Astrocyte (in vitro differentiated cells and primary cell): ENCODE measurements around the gene PODNL1. TPM values are rescaled to one million over a fixed set of nuclear protein-coding genes. Genes with fewer than 3 reads are reported as not detected.
A peak's percentile ranks its signal among the peaks of the same experiment; 100 is the strongest.

ENCODE experiments used
- DNase-seq: peaks from one replicate; pipeline ENCODE4 v3.0.0-alpha.2; 2010; ENCODE audit warnings: low read depth
- FAIRE-seq: peaks from 2 replicates; lab custom pipeline; 2011; peaks lifted over from hg19 to GRCh38; lab: Jason Lieb, UNC
- H2AFZ ChIP-seq: 2 replicates; pipeline ENCODE4 v1.6.0; 2012; ENCODE audit warnings: low read depth, low read length, inconsistent platforms
- H3K27ac ChIP-seq: 2 replicates; pipeline ENCODE4 v1.5.1; 2011; ENCODE audit warnings: low read depth, low read length, inconsistent platforms
- H3K27me3 ChIP-seq: 2 replicates; pipeline ENCODE4 v1.6.0; 2011; ENCODE audit warnings: low read length, inconsistent platforms; ENCODE audit not compliant: insufficient read depth
- H3K36me3 ChIP-seq: 2 replicates; pipeline ENCODE4 v1.5.1; 2011; ENCODE audit warnings: low read length, inconsistent platforms; ENCODE audit not compliant: insufficient read depth
- H3K4me1 ChIP-seq: 2 replicates; pipeline ENCODE4 v1.5.1; 2011; ENCODE audit warnings: low read length, inconsistent platforms; ENCODE audit not compliant: insufficient read depth
- H3K4me2 ChIP-seq: 2 replicates; pipeline ENCODE4 v1.6.0; 2012; ENCODE audit warnings: low read length, inconsistent platforms
- H3K4me3 ChIP-seq: 2 replicates; pipeline ENCODE4 v1.5.1; 2011; ENCODE audit warnings: low read depth, mild to moderate bottlenecking, low read length, inconsistent platforms; ENCODE audit not compliant: insufficient read depth
- H3K79me2 ChIP-seq: 2 replicates; pipeline ENCODE4 v1.6.0; 2012; ENCODE audit warnings: mild to moderate bottlenecking, low read length, inconsistent platforms; ENCODE audit not compliant: insufficient read depth
- H3K9ac ChIP-seq: 2 replicates; pipeline ENCODE4 v1.6.0; 2012; ENCODE audit warnings: mild to moderate bottlenecking, low read length, inconsistent platforms
- H3K9me3 ChIP-seq: 2 replicates; pipeline ENCODE4 v1.5.1; 2012; ENCODE audit warnings: low read depth, mild to moderate bottlenecking, low read length, inconsistent platforms; ENCODE audit not compliant: insufficient read depth
- H4K20me1 ChIP-seq: 2 replicates; pipeline ENCODE4 v1.6.0; 2012; ENCODE audit warnings: low read length, inconsistent platforms; ENCODE audit not compliant: insufficient read depth
- H3K27ac Mint-ChIP-seq: one replicate; pipeline ENCODE4 v1.8.0; 2021; ENCODE audit warnings: mild to moderate bottlenecking, mixed read lengths; ENCODE audit not compliant: unreplicated experiment
- H3K27me3 Mint-ChIP-seq: one replicate; pipeline ENCODE4 v1.8.0; 2021; ENCODE audit warnings: low read depth, mixed read lengths; ENCODE audit not compliant: unreplicated experiment
- H3K36me3 Mint-ChIP-seq: one replicate; pipeline ENCODE4 v1.8.0; 2021; ENCODE audit warnings: low read depth, mixed read lengths; ENCODE audit not compliant: unreplicated experiment
- H3K4me1 Mint-ChIP-seq: one replicate; pipeline ENCODE4 v1.8.0; 2021; ENCODE audit warnings: low read depth, mixed read lengths; ENCODE audit not compliant: unreplicated experiment
- H3K4me3 Mint-ChIP-seq: one replicate; pipeline ENCODE4 v1.8.0; 2021; ENCODE audit warnings: mild to moderate bottlenecking, moderate library complexity, mixed read lengths; ENCODE audit not compliant: unreplicated experiment
- H3K9me3 Mint-ChIP-seq: one replicate; pipeline ENCODE4 v1.8.0; 2021; ENCODE audit warnings: mild to moderate bottlenecking, mixed read lengths; ENCODE audit not compliant: unreplicated experiment
- EZH2 ChIP-seq: IDR thresholded peaks from 2 replicates; pipeline ENCODE4 v1.6.1; 2012; ENCODE audit warnings: mild to moderate bottlenecking, low read length, inconsistent platforms; ENCODE audit not compliant: insufficient read depth
- total RNA-seq: library from RNA; stranded (reverse); gene quantifications from 2 replicates; pipeline ENCODE4 v1.2.1, GENCODE V29; 2021
- TF ChIP-seq, protein P1 (sequence below): IDR thresholded peaks from 2 replicates; pipeline ENCODE4 v1.5.1; 2011; ENCODE audit warnings: low read depth, mild to moderate bottlenecking, inconsistent platforms, low read length, moderate library complexity; ENCODE audit not compliant: insufficient read depth

PODNL1 gene
- total RNA-seq, 1 donor from 2014 or later: 3.3 TPM

- Mint-ChIP-seq H3K27me3 (peaks cover 5% of the 10 kb centered on the region), H3K27ac (peak overlapping the region; percentile 53), H3K4me3 (peak overlapping the region; percentile 21), H3K4me1 (peaks cover 16% of the 10 kb centered on the region), H3K36me3 (no peaks in the 10 kb centered on the region), H3K9me3 (no peaks in the 10 kb centered on the region)
- no peak overlapping the region for H2AFZ ChIP-seq
- DNase-seq (no peak), FAIRE-seq (no peak)
- H3K27ac ChIP-seq: no peak overlapping the region
- no peaks in the 10 kb centered on the region for H4K20me1 ChIP-seq
- H3K27me3 ChIP-seq: peaks cover 2% of the 10 kb centered on the region
- H3K9me3 ChIP-seq: no peaks in the 10 kb centered on the region
- peaks cover 24% of the 10 kb centered on the region for H3K4me1 ChIP-seq
- H3K4me3 ChIP-seq: no peak overlapping the region
- H3K79me2 ChIP-seq: no peaks in the 10 kb centered on the region
- TF ChIP-seq EZH2: no peak
- TF ChIP-seq, protein P1, sequence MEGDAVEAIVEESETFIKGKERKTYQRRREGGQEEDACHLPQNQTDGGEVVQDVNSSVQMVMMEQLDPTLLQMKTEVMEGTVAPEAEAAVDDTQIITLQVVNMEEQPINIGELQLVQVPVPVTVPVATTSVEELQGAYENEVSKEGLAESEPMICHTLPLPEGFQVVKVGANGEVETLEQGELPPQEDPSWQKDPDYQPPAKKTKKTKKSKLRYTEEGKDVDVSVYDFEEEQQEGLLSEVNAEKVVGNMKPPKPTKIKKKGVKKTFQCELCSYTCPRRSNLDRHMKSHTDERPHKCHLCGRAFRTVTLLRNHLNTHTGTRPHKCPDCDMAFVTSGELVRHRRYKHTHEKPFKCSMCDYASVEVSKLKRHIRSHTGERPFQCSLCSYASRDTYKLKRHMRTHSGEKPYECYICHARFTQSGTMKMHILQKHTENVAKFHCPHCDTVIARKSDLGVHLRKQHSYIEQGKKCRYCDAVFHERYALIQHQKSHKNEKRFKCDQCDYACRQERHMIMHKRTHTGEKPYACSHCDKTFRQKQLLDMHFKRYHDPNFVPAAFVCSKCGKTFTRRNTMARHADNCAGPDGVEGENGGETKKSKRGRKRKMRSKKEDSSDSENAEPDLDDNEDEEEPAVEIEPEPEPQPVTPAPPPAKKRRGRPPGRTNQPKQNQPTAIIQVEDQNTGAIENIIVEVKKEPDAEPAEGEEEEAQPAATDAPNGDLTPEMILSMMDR: peak; percentile 11
- H3K9ac ChIP-seq: no peak overlapping the region
- no peak overlapping the region for H3K4me2 ChIP-seq
- H3K36me3 ChIP-seq: no peaks in the 10 kb centered on the region
Measured at GRCh38 chr19:13883516-13884064, 54.6 kb downstream of the PODNL1 start.

DNA sequence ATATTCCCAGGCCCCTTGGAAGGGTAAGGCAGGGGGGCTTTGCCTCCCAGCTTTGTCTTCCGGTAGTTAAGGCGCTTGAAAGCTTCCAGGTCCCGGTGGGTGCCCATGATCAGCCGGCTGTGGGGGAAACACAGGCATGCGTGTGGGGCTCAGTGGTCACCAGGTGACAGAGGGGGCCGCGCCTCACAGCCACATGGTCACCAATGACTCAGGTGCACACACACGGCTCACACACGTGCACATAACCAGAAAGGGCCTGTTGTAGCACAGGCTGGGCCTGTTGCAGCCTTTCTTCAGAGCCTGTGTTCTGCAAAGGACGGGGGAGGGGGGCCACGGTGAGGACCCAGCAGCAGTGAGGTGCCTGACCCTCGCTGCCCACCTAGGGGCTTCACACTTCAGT is 55.4 kb downstream of the PODNL1 start:
- Histone ChIP-seq H3K27me3 (peaks cover 2% of the 10 kb centered on the region), H3K4me3 (no peak overlapping the region), H3K79me2 (no peaks in the 10 kb centered on the region), H2AFZ (no peak overlapping the region), H3K4me2 (no peak overlapping the region), H3K9ac (no peak overlapping the region), H3K27ac (no peak overlapping the region), H3K9me3 (no peaks in the 10 kb centered on the region), H3K4me1 (peaks cover 24% of the 10 kb centered on the region), H3K36me3 (no peaks in the 10 kb centered on the region), H4K20me1 (no peaks in the 10 kb centered on the region)
- DNase-seq (no peak), FAIRE-seq (no peak)
- H3K27ac Mint-ChIP-seq: no peak overlapping the region
- no peaks in the 10 kb centered on the region for H3K36me3 Mint-ChIP-seq
- H3K27me3 Mint-ChIP-seq: peaks cover 5% of the 10 kb centered on the region
- TF ChIP-seq, protein P1: no peak
- no peak for TF ChIP-seq EZH2
- H3K9me3 Mint-ChIP-seq: no peaks in the 10 kb centered on the region
- H3K4me3 Mint-ChIP-seq: no peak overlapping the region
- H3K4me1 Mint-ChIP-seq: peaks cover 16% of the 10 kb centered on the region

DNA sequence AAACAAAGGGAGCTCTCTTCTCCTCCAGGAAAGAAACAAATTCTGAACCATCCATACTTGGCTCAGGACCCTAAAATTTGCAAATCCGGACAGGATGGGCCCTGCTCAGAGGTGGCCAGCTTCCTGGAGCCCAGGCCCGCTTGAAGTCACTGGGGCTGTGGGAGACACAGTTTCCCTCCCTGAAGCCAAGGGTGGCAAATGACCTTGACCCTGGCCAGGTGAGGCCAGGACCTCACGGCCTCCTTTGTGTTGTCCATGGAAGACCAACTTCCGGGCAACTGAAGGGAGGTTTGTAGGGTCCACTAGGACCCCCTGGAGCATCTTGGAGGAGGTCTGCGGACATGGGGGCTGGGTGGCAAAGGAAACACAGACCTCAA is 55.8 kb downstream of the PODNL1 start:
- FAIRE-seq: no peak
- Mint-ChIP-seq H3K4me3 (no peak overlapping the region), H3K4me1 (peaks cover 16% of the 10 kb centered on the region), H3K27me3 (peaks cover 5% of the 10 kb centered on the region), H3K27ac (no peak overlapping the region), H3K36me3 (no peaks in the 10 kb centered on the region), H3K9me3 (no peaks in the 10 kb centered on the region)
- H3K27me3 ChIP-seq: peaks cover 2% of the 10 kb centered on the region
- H4K20me1 ChIP-seq: no peaks in the 10 kb centered on the region
- H3K9me3 ChIP-seq: no peaks in the 10 kb centered on the region
- no peak overlapping the region for H3K4me3 ChIP-seq
- TF ChIP-seq EZH2: no peak
- TF ChIP-seq, protein P1: no peak
- peak overlapping the region; percentile 40 for H3K9ac ChIP-seq
- H2AFZ ChIP-seq: no peak overlapping the region
- H3K79me2 ChIP-seq: no peaks in the 10 kb centered on the region
- DNase-seq: no peak
- no peaks in the 10 kb centered on the region for H3K36me3 ChIP-seq
- H3K4me2 ChIP-seq: peak overlapping the region; percentile 57
- peaks cover 24% of the 10 kb centered on the region for H3K4me1 ChIP-seq
- H3K27ac ChIP-seq: no peak overlapping the region
